GM18873 (cell line): ENCODE measurements around the gene OCIAD1.
"Not testable (repeated sequence)": the region's sequence is repeated elsewhere in the genome, so short reads cannot be mapped to it uniquely, and the experiment has no call there.

Experiments used
- ATAC-seq: cut with Tn5 transposase; IDR thresholded peaks from one replicate; pipeline ENCODE4 v1.9.1; 2021; ENCODE audit warnings: mild to moderate bottlenecking, moderate library complexity, moderate number of reproducible peaks; ENCODE audit not compliant: unreplicated experiment, low FRiP score

Gene OCIAD1

GRCh38 chr4:48830706-48831531 is at the start of gene OCIAD1:
Gene OCIAD1 (plus strand): TSS chr4:48831088. CDS start chr4:48832625, 1,537 bp downstream.
- ATAC-seq, result peak; percentile 99

DNA sequence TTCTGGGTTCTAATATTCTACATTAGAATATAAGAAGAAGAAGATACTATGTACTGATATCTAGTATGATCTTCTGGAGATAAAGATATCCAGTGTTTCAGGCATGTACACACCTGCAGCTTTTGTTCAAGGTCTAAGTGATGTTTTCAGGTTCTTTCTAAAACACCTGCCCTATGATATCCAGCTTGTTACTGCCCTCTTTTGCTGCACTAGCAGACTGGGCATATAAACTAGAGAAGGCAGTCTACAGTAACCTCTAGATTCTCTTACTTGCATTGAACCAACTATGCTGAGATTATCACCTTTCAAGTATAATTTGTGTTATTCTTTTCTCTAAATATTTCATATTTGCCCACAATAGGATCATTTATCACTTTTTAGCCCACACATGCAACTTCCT is 48.9 kb upstream of the OCIAD1 start:
- no peak for ATAC-seq

DNA sequence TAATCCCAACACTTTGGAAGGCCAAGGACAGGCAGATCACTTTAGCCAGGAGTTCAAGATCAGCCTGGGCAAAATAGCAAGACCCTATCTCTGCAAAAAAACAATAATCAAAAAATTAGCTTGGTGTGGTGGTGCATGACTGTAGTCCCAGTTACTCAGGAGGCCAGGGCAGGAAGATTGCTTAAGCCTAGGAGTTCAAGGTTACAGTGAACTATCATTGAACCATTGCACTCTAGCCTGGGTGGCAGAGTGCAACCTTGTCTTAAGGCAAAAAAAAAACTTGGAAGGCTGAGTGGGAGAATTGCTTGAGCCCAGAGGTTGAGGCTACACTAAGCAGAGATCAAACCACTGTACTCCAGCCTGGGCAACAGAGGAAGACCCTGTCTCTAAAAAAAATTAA is 45.6 kb upstream of the OCIAD1 start:
- no peak for ATAC-seq

DNA sequence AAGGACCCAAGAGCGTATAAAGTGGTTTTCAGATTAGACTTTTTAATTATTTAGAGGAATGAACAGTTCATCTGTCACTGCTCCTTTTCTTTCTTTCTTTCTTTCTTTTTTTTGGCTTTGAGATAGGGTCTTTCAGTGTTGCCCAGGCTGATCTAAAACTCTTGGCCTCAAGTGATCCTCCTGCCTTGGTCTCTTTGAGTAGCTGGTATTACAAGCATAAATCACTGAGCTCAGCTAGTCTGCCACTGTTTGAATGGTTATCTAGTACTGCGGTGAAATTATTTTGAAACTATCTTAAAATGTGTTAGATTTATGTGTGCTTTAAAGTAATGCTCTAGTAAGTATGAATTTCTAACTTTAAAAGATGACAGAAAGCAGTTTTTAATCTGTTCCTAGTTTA is 44.3 kb upstream of the OCIAD1 start:
- no peak for ATAC-seq

- ATAC-seq, result no peak
Measured at GRCh38 chr4:48787056-48787455, 43.8 kb upstream of the OCIAD1 start.

- no peak for ATAC-seq
Measured at GRCh38 chr4:48790561-48790960, 40.3 kb upstream of the OCIAD1 start.

GRCh38 chr4:48791313-48791712 is 39.6 kb upstream of the OCIAD1 start:
- ATAC-seq, result no peak

DNA sequence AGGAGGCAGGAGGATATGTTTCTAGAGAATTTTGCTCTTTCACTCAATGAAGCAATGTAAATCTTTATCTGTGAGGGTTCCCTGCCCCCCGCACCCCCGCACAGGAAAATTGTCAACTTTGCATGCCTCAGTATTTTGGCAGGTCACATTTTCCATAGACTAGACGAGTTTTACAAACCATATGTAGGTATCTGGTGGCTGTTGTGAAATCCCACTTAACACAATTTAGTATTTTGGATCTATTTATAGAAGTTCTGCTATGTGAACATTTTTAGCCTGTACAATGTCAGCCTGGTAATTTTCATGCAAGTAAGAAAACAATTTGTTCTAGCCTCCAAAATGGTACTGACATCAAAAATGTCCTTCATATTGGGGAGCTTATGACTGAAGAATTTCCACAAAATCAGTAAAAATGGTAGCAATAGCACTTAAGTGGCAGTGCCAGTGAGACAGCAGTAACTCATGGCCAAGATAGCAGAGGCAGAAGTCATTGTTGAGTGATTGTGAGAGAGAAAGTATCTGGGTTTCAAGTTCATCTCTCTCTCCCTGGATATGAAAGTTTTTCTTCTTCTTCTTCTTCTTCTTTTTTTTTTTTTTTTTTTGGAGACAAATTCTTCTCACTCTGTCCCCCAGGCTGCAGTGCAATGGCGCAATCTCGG is 38.4 kb upstream of the OCIAD1 start:
- ATAC-seq, result no peak

- ATAC-seq, result no peak
Measured at GRCh38 chr4:48795108-48795507, 35.8 kb upstream of the OCIAD1 start.

DNA sequence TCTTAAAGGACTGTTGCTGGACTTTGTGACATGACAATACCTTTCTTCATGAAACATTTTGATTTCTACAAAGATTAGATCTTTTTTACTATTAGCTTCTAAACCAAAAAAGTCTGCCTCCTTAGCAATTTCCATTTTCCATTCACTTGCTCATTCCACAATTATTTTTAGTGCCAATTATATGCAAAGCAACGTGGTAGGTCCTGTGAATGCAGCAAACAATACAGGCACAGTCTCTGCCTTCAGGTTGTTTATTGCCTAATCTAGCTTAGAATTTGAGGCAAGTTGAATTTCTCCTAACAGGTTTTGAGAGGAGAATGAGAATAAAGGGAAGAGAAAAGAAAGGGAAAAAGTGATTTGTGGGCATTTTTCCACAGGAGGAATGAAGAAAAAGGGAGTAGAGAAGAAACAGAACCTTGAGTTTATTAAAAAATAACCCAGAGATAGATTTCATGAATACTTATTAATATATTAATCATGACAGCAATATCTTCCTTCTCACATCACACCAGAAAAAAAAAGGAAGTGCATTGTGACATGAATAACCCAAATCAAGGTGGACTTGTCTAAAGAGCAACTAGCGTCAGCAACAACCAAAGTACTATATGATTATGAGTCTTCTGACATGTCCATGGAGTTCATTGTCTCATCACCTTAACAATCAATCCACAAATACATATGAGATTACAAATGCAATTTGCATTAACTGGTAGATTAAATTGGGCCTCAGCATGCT is 34.5 kb upstream of the OCIAD1 start:
- no peak for ATAC-seq

- no peak for ATAC-seq
Measured at GRCh38 chr4:48796927-48797679, 33.8 kb upstream of the OCIAD1 start.

- ATAC-seq, result no peak
Measured at GRCh38 chr4:48798117-48798516, 32.8 kb upstream of the OCIAD1 start.

- ATAC-seq, result no peak
Measured at GRCh38 chr4:48799157-48799556, 31.7 kb upstream of the OCIAD1 start.

GRCh38 chr4:48800155-48800554 is 30.7 kb upstream of the OCIAD1 start:
- not testable (repeated sequence) for ATAC-seq

- ATAC-seq, result no peak
Measured at GRCh38 chr4:48801016-48801715, 29.7 kb upstream of the OCIAD1 start.

- no peak for ATAC-seq
Measured at GRCh38 chr4:48804584-48805301, 26.1 kb upstream of the OCIAD1 start.

- ATAC-seq, result no peak
Measured at GRCh38 chr4:48812866-48813265, 18.0 kb upstream of the OCIAD1 start.

DNA sequence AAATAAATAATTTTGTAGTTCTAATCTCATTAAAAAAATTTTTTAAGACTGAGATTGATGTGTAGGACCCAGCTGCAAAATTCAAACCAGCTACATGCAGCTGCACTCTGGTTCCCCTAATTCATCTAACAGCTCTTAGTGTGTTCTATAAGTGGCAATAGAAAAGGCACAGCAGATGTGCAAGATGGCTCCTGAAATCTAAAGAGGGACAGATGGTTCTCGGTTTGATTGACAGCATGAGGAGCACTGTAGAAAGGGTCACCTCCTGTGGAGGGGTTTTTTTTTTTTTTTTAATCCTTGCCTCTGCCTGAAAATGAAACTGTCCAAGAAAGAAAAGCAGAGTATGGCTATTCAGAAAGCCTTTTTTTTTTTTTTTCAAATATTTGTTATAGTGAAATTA is 16.9 kb upstream of the OCIAD1 start:
- no peak for ATAC-seq

DNA sequence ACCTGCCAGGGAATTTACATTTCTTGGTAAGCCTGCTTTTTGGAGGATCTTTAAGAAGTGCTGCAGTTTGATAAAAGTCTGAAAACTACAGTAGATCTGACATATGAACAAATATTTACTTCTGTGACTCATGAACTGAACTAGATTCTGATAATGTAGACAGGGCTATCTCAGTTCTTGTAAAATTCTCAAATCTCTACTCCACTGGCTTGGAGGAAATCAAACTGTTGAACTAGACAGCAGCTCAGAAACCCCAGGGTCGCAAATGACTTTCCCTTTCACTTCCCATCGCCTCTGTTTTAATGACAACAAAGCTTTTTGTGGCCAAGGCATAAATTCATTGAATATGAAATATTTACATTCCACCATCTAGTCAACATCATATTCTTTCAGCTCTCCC is 15.4 kb upstream of the OCIAD1 start:
- ATAC-seq, result no peak
